SIG-M5 treated with dmso at 0.1 percent for 504 hours (cell line): ENCODE measurements around the gene SSBP4.
"Not testable (repeated sequence)": the region's sequence is repeated elsewhere in the genome, so short reads cannot be mapped to it uniquely, and the experiment has no call there.

Experiments
- DNase-seq: peaks from one replicate; lab custom pipeline; 2025; ENCODE audit not compliant: unreplicated experiment; lab: John Stamatoyannopoulos, UW

The SSBP4 gene

GRCh38 chr19:18392926-18393325 lies 26.3 kb upstream of the SSBP4 start:
- DNase-seq: no peak

GRCh38 chr19:18393836-18394235 lies 25.4 kb upstream of the SSBP4 start:
- no peak for DNase-seq

GRCh38 chr19:18396471-18397241 lies 22.5 kb upstream of the SSBP4 start:
- no peak for DNase-seq

DNA sequence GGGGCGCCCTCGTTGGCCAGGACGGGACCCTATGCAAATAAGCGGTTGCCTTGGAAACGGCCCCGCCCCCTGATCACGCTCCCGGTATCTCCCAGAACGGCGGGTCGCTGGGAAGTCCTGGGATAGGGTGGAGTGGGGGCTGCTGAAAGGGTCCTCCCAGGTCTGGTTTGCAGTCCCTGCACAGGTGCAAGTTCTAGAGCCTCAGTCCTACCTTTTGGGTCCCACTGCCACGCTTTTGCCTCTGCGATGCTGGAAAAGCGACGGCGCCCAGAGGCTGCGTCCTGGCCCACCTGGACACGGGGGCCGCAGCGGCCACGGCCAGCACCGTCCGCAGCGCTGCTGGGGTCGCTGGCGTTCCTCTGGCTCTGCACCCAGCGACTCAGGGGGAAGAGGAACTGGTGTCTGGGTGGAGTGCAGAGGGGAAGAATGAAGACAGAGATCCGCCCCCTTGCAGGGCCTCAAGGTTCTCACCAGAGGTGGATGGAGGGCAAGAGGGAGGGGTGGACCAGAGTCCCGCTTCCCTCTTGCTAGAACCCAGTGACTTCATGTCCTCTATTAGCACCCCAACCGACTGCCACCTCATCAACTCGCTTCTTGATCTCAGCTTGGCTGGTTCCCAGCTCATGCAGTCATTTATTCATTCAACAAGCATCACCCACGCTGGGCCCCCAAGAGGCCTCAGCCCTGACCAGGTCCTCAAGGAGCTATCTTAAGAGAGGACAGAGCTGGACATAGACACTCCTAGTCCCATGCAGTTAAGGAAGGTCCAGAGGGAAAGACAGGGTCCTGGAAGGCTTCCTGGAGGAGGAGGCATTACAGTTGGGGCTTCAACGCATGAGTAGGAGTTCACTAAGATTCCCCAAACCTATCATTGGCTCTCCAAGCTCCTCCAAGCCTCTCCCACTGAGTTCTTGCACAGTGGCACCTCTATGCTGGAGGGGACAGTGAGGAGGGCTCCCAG lies 21.7 kb upstream of the SSBP4 start, which contains the start of gene LRRC25:
Gene LRRC25, minus strand, starts transcription at position 381 of the 961 bp plus-strand sequence. CDS start 659 bp downstream, outside the sequence.
- DNase-seq: peak; percentile 95

DNA sequence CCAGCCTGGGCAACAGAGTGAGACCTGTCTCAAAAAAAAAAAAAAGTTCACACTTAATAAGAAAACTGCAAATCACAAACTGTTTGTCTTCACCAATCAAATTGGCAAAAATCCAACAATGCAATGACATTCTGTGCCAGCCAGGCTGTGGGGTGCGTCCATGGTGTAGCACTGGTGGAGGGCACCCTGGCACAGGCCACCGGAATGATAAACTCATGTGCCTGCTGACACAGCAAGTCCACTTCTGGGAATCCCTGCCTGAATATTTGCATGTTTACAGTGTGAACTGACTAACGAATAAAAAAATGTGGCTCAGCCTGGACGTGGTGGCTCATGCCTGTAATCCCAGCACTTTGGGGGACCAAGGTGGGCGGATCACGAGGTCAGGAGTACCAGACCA lies 20.2 kb upstream of the SSBP4 start:
- DNase-seq: no peak

DNA sequence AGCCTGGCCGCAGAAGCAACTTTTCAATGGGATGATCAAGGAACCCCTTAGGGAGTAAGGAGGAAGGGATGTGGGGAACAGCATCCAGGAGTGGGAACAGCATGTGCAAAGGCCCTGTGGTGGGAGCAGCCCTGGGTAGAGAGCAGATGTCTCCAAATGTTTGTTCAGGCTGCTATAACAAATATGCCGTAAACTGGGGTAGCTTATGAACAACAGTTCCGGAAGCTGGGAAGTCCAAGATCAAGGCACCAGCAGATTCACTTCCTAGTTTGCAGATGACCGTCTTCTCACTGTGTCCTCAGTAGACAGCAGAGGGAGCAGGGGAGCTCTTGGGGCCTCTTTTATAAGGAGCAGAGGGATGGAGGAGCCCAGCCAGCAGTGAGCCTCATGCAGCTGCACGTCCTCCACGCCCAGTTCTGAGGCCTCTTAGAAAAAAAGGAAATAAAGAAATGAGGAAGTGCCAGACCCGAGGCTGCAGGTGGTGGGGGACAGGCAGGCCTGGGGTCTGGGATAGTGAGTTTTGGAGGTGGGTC lies 17.6 kb upstream of the SSBP4 start:
- peak; percentile 99 for DNase-seq

GRCh38 chr19:18402455-18403248 lies 16.5 kb upstream of the SSBP4 start:
- not testable (repeated sequence) for DNase-seq

GRCh38 chr19:18405754-18406153 lies 13.4 kb upstream of the SSBP4 start:
- DNase-seq: not testable (repeated sequence)

GRCh38 chr19:18406749-18407148 lies 12.4 kb upstream of the SSBP4 start:
- DNase-seq: no peak

DNA sequence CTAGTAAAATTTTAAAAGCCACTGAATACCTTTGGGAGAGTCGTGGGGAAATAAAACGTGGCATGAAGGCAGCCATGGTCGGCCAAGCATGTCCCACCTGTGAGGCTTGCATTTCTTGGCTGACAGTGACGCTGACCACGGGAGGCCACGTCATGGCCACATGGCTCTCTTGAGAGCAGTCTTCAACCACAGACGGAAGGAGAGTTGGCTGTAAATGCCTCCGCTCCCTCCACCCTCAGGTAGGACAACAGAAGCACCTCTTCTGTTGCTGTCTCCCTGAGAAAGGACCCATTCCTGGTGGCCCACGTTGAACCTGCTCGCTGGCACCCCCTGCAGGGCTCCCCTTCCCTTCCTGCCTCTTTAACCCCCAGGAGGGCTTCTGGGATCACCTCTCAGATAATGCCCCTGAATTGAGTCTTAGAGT lies 11.1 kb upstream of the SSBP4 start:
- no peak for DNase-seq

GRCh38 chr19:18412610-18413239 lies 6.5 kb upstream of the SSBP4 start:
- no peak for DNase-seq

GRCh38 chr19:18414504-18415177 lies 4.6 kb upstream of the SSBP4 start:
- DNase-seq: no peak

GRCh38 chr19:18415178-18415867 lies 3.9 kb upstream of the SSBP4 start:
- peak; percentile 68 for DNase-seq

DNA sequence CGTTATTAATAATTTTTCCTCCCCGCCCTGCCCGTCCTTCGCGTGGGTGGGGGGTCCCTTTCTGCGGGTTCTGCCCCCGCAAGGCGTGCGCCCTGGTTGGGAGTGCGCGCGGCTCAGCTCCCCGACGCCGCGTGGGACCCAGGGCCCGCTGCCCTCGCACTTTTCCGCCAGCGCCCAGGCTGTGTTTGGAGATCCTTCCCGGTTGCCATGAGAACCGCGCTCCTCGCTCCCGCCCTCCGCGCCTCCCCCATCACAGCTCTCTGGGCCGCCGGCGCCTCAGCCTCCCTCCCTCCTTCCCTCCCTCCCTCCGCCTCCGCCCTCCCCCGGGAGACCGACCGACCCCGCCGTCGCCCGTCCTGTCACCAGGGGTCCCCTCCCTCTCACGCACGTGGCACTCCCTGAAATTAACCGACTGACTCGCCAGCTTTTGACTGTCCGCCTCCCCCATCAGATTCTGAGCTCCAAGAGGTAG lies 2.4 kb upstream of the SSBP4 start:
- DNase-seq: peak; percentile 15

DNA sequence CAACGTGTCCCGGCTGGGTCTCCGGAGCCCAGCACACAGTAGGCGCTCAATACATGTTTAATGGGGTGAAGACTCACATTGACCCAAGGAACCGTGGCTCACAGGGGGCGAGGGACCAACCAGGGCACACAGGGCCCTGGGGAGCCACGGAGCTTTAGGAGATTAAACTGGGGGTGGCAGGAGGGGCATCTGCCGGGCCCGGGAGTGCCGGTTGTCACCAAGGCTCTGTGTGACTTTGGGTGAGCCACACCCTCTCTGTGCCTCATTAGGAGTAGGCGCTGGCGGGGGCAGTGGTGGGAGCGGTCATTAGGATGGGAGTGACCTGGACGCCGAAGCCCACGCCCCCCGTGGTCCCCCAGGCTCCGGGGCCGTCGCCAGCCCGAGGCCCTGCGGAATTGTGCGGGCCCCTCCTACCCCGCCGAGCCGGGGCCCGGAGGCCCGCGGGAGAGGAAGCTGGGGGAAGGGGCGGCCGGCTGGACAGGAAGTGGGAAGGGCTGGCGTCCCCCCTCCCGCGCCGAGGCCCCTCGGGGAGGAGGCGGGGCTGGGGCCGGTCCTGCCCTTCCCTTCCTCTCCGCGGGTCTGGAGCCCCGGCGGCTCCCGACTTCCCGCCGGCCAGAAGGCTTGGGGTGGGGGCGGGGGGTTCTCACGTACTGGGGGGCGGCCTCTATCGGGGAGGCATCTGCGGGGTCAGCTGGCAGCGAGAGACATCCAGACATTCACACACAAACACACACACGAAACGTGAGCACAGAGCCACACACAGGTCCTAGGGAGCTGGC lies 1.8 kb upstream of the SSBP4 start:
- DNase-seq: peak; percentile 60

DNA sequence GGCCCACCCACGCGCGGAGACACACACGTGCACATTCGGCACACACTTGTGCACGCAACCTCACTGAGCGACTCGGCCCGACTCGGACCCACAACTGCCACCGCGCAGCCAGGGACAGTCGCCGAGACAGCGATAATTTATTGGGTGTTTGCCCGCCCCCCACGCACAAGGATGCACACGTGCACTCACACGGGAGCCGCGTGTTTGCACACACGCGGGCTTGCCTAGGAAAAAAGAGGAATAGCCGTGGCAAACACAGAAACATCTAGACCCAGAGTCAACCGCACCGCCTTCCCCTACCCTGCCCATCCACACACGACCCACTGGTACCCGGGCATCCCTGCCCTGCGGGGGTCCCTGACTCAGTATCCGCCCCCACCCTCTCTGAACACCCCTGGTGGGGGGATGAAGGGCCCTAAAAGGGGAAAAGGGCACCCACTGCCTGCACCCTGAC lies 1.1 kb upstream of the SSBP4 start:
- DNase-seq: no peak

GRCh38 chr19:18418483-18419194 lies 559 bp upstream of the SSBP4 start:
- no peak for DNase-seq
